8988T (cell line): Measurements from ENCODE around the gene RERE.
A peak's percentile ranks its signal among the peaks of the same experiment; 100 is the strongest.

Experiments
- DNase-seq: peaks from one replicate; pipeline ENCODE4 v3.0.0; 2011

Gene RERE

DNA sequence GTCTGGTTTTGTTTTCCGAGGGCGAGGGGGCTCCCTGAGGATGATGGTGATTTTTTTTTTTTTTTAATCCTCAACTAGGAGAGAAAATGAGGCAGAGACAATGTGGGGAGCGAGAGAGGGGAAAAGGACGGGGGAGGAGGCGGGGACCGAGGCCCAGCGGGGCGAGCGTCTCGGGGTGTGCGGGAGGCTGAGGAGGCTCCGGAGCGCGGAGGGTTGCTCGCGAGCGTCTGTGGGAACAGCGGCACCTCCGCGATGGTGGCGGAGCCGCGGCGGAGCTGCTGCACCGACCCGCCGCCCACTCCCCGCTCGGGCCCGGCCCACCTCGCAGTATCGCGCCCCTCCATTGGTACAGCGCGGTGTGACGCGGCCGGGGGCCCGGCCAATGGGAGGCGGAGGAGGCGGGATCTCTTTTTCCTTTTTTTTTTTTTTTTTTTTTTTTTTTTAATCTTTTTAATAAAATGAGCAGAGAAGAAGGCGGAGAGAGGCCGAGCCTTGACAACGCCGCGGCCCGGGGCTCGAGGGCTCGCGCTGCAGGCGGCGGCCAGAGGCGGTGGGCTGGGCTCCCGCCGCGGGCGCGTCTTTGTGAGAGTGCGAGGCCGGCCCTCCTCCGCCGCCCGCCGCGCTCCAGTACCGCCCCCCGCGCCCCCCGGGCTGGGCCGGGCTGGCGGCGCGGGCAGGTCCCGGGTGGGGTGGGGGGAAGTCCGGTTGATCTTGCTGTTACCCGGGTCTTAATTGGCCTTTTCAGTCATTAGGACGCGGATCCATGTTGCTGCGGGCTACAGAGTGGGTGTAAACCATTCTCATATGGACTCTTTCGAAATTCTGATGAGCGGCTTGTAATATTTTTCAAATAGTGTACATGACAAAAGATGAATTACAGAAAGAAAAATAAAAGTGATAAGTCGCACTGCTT, at the start of gene RERE:
Gene RERE (minus strand): TSS at position 229 of the 913 bp plus-strand sequence.
- DNase-seq = peak; percentile 97

DNA sequence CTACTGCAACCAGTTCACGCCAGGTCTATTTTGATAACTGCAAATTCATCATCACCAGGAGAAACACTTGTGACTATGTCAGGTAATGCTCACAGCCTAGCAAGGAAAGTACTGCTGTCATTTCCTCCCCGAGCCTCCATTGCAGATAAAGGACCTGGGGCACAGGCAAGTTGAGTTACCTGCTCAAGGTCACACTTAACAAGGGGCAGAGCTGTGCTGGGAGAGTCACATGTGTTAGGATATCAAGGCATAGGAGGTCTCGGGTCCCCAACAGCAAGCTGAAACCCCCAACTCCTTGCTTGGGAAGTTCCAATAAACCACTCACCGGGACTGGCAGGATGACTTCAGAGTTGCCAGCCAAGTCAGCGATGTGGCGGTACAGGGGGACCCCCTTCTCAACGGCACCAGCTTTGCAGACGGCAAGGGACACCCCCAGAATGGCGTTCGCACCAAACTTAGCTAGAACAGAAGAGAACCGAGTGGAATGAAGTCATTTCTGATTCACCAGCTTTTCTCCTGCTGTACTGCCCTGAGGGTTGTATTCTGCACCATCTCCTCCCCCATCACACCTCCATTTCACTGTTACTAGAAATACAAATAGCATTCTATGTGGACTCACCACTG, 49.5 kb upstream of the RERE start:
- DNase-seq = no peak

DNA sequence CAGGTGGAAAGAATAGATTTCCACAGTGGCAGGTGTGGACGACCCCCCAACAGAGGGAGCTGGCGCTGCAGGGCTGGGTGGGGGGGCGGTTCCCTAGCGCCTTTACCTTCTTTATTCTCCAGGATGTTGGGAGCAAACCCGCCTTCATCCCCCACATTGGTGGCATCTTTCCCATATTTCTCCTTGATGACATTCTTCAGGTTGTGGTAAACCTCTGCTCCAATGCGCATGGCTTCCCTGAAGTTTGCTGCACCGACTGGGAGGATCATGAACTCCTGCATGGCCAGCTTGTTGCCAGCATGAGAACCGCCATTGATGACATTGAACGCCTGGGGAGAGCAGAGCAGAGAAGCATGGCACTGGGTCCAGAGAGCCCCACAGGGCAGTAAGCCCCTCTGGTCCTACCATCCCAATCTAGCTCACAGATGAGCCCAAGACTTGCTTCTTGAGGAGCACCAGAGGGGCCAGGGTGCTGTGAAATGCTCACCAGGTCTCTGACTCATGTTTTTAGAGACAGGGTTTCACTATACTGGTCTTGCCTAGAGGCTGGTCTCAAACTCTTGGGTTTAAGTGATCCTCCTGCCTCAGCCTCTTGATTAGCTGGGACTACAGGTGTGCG, 48.8 kb upstream of the RERE start:
- DNase-seq = no peak

DNA sequence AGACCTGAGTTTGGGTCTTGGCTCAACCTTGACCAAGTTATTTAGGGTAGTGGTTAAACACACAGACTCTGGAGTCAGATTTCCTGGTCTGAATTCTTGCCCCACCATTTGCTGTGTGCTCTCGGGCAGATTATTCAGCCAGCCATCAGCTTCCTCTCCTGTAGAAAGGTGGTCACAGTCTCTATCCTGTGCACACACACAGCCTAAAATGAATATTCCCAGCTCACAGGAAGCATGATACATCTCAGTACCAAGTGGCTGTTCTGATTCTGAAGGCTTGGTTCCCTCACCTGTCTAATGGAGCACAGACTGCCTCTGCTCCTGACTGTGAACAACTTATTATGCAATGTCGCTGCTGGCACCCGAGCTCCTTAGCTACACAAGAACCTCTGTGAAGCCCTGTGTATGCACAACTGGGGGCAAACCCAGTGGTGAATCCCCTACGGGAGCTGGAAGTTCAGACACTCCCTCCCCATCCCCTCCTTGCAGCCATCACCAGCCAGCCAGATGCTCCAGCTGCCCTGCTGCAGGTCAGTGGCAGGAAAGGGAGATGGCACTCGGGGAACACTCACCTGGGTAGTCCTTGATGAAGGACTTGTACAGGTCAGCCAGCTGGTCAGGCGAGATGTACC, 47.4 kb upstream of the RERE start:
- no peak for DNase-seq

DNA sequence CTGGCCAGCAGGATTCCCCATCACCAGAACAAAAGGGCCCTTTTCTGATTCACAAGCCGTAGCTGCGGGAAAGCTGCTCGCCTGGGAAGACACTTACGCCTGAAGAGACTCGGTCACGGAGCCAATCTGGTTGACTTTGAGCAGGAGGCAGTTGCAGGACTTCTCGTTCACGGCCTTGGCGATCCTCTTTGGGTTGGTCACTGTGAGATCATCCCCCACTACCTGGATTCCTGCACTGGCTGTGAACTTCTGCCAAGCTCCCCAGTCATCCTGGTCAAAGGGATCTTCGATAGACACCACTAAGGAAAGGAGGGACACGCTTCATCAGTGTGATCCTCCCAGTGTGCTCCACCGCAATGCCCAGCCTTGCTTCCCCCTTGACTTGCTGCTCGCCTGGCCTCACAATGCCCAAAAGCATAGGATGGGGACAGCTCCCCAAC, 46.4 kb upstream of the RERE start:
- no peak for DNase-seq

DNA sequence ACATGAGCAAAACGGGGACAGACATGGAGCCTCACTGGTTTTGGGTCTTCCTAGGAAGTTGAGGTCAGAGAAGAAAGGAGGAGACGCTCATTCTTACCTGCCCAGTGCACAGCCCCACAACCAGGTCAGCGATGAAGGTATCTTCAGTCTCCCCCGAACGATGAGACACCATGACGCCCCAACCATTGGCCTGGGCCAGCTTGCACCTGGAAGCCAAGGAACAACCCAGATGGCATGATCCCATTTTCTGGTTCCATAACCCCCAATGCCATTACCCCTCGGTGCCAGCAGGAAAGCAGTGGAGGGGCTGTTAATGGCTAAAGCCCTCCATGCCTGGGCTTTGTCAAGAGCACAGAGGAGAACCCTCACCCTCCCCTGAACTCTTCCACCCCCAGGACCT, 45.7 kb upstream of the RERE start:
- no peak for DNase-seq

DNA sequence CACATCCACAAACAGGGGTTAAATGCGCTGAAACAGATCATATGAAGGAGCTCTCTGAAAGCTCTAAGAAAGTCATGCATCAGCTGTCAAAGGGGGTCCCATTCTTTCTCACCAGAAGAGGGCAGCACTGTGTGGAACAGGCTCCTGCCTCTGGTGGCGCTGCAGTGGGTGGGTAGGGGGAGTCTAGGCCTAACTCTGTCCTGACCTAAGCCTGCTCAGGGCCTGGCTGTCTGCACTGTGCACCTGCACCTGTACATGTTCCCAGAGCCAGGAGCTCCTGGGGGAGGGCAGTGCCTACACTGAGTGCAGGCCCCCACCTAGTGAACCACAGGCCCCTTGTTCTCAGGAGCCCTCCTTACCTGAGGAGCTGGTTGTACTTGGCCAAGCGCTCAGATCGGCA, 45.1 kb upstream of the RERE start:
- no peak for DNase-seq

DNA sequence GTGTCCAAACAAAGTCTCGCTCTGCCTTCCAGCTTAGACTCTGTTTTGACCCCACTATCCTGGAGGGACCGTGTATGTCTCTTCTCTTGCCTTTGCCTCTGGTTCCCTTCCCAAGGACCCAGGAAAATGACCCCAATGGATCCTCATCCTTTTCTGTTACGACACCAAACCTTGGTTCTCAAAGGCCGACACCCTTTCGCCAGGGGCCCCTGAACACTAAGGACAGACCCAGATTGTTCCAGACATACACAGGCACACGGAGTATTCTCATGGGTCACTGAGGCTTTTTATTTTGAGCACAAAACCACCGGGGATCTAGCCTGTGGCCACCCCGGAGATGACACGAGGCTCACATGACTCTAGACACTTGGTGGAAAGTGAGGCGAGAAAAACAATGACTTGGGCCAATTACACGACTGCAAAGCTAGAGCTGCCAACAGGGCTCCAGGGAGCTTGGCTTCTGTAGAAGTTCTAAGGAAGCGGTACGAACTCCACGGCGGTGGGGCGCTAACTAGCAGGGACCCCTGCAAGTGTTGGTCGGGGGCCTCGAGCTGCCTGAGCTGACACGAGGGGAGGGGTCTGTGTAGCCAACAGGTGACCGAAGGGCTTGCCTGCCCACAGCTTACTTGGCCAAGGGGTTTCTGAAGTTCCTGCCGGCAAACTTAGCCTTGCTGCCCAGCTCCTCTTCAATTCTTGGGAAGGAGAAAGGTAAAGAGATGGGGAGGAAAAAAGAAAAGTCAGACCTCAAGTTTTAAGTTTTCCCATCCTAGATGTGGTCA, 43.5 kb upstream of the RERE start:
- no peak for DNase-seq

DNA sequence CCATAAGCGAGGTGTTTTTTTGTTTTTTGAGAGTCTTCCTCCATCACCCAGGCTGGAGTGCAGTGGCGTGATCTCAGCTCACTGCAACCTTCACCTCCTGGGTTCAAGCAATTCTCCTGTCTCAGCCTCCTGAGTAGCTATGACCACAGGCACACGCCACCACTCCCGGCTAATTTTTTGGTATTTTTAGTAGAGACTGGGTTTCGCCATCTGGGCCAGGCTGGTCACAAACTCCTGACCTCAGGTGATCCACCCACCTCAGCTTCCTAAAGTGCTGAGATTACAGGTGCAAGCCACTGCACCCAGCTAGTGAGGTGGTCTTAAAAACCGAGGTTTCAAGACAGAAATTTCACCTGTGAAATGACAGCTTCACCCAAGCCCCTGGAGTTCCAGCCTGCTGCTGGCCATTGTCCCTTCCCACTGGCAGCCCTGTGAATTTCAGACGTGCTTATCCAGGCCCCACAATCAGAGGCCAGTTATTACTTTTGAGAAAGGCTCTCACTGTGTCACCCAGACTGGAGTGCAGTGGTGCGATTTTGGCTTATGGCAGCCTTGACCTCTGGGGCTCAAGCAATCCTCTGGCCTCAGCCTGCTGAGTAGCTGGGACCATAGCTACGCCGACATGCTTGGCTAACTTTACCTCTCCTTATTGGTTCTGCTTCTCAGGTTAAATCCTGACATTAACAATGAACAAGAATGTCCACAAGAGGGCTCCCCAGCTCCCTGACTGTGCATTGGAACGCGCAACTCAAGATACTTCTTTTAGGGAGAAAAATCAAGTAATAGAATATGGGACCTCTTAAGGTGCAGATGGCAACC, 41.7 kb upstream of the RERE start:
- no peak for DNase-seq

DNA sequence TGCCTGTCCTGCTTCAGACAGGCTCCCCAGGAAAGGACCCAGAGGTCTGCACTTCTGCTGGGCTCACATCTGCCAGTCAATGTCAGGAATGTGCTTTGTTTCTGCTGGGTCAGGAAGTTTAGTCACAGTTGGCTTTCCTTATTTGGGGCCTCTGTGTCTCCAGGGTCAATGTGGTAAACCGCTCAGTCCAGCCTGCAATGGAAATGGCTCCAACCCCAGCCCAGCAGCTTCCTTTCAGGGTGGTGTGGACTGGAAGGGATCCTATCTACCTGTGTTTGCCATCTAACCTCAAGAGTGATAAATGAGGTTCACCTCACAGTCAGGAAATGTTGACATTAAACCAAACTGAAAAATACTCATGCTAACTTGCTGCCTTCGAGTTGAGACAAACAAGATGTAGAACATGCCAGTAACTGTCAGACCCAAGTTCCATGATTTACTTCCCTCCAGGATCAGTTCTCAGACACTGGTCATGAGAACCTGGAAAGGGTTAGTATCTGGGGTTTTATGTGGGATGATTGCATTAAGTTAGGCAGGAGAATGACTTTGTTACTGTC, 40.8 kb upstream of the RERE start:
- no peak for DNase-seq

DNA sequence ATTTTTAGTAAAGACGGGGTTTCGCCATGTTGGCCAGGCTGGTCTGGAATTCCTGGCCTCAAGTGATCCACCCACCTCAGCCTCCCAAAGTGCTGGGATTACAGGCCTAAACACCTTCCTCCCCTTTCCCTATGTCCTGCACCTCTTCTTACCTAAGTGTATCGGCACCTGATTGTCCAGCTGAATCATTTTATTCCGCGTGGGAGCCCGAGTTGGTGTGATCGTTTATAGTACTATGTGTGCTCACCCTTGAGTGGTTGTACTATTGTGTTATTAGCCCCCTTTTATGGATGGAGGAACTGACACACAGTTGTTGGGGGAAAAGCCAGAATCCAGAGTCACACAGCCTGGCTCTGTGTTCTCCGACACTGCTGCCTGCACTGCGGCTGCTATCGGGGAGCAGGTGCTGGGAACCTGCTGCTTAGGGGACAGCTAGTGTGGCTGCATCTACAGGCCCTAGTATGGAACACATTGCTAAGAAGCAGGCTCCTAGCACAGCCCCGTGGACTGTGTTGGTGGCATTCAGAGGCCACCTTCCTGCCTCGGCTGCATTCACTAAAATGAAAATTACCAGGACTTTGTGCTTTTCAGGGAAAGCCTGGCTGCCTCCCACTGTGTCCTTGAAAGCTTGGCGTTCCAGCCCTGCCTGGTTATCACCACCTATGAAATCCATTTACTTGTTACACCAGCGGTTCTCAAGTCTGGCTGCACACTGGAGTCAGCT, 39.4 kb upstream of the RERE start:
- DNase-seq = no peak

DNA sequence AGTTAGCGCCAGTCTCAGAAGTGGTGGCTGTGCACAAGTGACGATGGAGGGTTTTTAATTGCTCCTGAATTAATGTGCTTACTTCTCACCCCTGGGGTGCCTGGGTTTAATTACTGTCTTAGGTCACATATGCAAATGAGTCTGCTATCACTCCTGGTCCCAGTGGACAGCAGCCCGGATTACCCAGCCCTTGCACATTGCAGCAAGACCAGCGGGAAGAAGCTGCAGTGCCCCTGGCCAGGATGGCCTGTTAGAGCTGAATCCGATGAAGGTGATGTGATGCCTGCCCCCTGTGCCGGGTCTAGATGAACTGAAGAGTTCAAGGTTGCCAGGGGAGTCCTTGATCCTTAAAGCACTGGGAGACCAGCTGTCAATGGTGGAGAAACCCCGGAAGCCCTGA, 36.8 kb upstream of the RERE start:
- DNase-seq = no peak

DNA sequence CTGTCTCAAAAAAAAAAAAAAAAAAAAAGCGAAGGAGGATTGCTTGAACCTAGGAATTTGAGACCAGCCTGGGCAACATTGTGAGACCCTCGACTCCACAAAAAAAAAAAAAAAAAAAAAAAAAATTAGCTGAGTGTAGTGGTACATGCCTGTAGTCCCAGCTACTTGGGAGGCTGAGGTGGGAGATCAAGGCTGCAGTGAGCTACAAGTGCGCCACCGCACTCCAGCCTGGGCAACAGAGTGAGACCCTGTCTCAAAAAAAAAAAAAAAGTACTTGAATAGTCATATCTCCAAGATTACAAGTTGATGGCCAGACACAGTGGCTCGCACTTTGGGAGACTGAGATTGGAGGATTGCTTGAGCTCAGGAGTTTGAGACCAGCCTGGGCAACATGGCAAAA, 33.6 kb upstream of the RERE start:
- DNase-seq = no peak

DNA sequence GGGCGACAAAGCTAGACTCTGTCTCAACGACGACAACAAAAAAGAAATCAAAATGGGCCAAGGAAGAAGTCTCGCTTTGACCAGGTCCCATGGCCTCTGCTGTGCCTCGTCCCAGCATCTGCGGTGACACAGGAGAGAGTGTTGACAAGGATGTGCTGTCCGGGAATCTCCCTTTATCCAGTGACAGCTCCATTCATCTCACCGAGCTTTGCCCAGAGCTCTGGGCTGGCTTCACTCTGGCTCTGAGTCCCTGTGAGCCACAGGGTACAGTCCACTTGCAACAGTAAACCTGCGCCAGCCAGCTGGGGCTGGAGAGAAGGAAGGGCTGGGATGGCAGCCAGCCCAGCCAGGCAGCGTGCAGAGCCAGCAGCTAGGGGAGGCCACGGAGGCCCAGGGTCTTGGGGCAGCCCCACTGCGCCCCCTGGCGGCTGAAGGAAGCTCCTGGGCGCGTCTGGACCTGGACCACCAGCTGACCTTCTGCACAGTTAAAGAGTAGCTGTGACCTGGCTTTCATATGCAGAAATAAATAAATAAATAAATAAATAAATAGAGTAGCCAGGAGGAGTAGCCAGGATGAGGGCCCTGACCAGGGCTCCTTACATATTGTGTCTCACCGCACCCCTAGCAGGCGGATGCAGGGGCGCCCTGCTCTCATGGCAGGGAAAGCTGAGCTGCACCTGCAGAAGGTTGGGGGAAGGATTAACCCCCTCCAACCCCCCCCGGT, 31.4 kb upstream of the RERE start:
- peak; percentile 71 for DNase-seq

DNA sequence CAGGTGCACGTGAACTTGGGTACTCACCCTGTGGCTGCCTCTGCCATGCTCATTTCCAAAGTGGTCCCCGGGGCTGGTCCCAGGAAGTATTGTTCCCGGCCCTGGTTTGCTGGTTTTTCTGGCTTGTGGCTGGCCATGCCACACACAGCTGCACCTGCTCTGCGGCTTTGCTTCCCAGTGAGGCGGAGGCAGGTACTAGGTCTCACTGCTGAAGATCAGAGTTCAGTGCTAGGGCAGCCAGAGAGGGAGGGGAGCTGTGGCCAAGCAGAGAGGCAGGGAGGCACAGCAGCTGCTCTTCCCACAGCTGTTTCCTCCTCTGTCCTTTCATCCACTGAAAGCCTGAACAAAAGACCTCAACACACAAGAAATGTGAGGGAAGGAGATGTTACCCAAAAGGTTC, 30.6 kb upstream of the RERE start:
- DNase-seq = no peak

DNA sequence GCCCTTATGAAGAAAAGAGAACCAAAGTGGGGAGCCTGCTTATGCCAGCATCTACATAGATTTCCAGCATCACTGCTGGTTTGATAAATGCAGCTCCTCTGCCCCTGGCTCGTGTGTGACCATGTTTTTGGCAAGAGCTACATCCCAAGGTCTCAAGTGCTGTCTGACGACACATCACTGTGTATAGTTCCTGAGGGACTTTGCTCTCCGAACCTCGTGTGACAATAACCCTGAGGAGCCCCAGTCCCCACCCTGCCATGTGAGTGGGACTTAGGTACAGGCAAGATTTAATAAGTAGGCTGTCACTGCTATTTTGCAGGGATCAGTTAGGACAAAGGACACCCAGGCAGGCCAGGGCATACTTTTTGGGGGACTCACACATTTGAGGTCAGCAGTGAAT, 28.8 kb upstream of the RERE start:
- DNase-seq = no peak

DNA sequence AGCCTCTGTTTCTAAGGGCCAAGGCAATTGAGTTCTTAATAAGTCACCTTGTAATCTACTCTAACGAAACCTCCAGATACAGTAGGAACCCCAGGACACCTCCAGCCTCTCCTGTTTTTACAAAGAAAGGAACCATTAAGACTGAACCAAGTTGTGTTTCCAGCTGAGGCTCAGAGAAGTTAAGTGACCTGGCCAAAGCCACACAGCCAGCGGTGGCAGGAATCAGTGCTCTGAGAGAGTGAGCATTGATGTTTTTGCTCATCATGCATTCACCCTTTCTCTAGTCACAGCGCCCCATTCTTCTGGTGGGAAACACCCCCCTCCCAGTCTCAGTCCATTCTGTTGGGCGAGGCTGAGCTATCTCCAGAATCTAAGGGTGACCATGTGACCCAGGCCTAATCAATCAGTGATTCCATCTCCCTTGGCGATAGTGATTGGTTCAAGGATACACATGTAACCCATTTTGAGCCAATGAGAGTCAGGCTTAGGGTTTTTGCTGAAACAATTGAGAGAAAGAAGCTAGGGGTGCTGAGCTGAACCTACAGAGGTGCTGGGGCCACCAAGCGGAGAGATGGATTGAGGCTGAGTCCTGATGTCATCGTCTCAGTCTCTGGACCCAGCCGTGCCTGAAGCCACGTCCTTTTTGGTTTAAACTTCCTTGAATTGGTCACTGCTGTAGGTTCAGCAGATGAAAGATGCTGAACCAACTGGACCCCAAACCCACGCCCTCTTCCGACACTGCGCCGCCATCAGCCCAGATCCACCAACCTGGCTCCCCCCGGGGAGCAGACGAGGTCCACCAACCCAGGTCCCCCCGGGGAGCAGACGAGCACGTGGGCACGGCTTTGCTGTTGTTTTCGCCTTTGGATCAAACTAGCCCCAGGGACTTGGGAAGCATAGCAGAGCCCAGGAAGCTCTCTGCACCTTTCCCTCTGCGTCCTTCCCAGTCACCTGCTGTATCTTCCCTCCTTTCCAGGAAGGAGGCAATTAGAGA, 28.0 kb upstream of the RERE start:
- no peak for DNase-seq

DNA sequence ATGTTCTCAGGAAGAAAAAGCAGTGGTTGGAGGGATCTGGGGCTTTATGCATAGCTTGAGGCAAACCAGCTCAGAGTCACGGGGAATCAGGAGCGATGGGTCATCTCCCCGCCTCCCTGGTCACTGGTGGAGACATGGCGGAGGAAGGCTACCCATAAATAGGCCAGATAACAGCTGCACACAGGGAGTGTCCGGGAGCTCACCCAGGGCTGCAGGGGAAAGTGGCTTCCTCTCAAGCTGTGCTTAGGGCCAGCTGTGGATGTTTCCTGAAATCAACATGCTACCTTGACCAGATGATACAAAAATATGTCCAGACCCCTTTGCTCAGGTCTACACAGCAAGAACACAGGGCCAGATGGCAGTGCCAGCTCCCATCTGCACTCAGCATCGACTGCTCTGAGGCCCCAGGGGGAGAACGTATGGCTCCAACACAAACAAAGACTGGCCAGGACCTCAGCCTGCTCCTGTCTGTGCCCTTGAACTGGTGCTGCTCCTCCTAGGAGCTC, 27.1 kb upstream of the RERE start:
- no peak for DNase-seq

DNA sequence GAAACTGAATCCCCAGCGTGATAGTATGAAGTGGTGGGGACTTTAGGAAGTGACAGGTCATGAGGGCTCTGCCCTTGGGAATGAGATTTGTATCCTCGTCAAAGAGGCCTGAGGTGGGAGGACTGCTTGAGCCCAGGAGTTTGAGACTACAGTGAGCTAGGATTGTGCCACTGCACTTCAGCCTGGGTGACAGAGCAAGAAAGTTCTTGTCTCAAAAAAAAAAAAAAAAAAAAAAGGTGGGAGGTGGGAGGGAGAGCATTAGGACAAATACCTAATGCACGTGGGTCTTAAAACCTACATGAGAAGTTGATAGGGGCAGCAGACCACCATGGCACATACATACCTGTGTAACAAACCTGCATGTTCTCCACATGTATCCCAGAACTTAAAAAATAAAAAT, 24.0 kb upstream of the RERE start:
- DNase-seq = no peak
